ENCODE measurements around the gene COPG1. TPM values are rescaled to one million over a fixed set of nuclear protein-coding genes. Genes with fewer than 3 reads are reported as not detected.

The COPG1 gene
- total and polyA plus RNA-seq, 2 of the 13 experiments (the other 11 are each of a cell fraction or from before 2014, with no cell fraction given), result 98.6 to 166 TPM

GRCh38 chr3:129321887-129322286, 72.5 kb downstream of the COPG1 start (continued):
- no peak for TF ChIP-seq ZBTB1 (CRISPR knock-in tag; IDR thresholded peaks at IDR 0.05; ENCODE audit: borderline replicate concordance)

- Histone ChIP-seq H3K4me3 (replicated peaks in 1 of 3; ENCODE audit: insufficient read depth in 1 of 3, low read depth in 2 of 3, low read length in 3 of 3) (no peak overlapping the region; a peak in 1 of 6 replicates), H3K9ac (ENCODE audit: insufficient read depth, low read depth, low read length) (no peak overlapping the region), H3K79me2 (ENCODE audit: insufficient read depth, low read length) (no peaks in the 10 kb centered on the region), H3K9me3 (ENCODE audit: low read length) (no peaks in the 10 kb centered on the region), H3K27ac (ENCODE audit: extremely low read length, insufficient read depth, low read length) (no peak overlapping the region), H3K4me2 (ENCODE audit: low read depth, low read length) (peak overlapping the region; percentile 50), H2AFZ (ENCODE audit: low read length) (no peak overlapping the region), H3K27me3 (ENCODE audit: control insufficient read depth in 1 of 2, insufficient read depth in 2 of 2, low read length in 2 of 2) (no peaks in the 10 kb centered on the region), H4K20me1 (ENCODE audit: insufficient read depth, low read length) (no peaks in the 10 kb centered on the region), H3K36me3 (replicated peaks in 1 of 2; ENCODE audit: control insufficient read depth in 1 of 2, insufficient read depth in 2 of 2, low read length in 2 of 2) (no peaks in the 10 kb centered on the region), H3K4me1 (ENCODE audit: insufficient read depth, low read length) (peaks cover 42% of the 10 kb centered on the region)
- in situ Hi-C loops (cut with HindIII; ENCODE audit: extremely low pct_ligation_motif_present, low pct_unique_long_range_greater_than_20kb), result no loop called here
- ChIA-PET POLR2A (interaction anchor here (1.4 to 1.7 kb wide), 2 partner anchors 10 to 75 kb away, joined by 5 to 6 read pairs; partner anchors contain the start of gene COPG1), CTCF (ENCODE audit: low intra/inter-chr PET ratio, low total read pairs) (no interaction called here)
- ATAC-seq (peak; percentile 83), FAIRE-seq (peak; percentile 26), DNase-seq (ENCODE audit: low spot score) (no peak)
- 24% methylated on average over 8 of the region's 12 CpGs for WGBS (ENCODE audit: low lambda C conversion rate)
- no TSS peak for BruUV-seq (replicated peaks)
- intact Hi-C loops (cut with micrococcal nuclease; ENCODE audit: unreplicated experiment), result no loop called here
- no peak for TF ChIP-seq PCBP2 (optimal IDR thresholded peaks at IDR 0.05; ENCODE audit: low read depth, low read length, poor library complexity, severe bottlenecking)
- TF ChIP-seq ZFP36L1 (CRISPR knock-in tag; IDR thresholded peaks at IDR 0.05), result no peak
- no peak for TF ChIP-seq FOSL2 (CRISPR knock-in tag; IDR thresholded peaks at IDR 0.05)
- no peak for TF ChIP-seq CHD4 (IDR thresholded peaks at IDR 0.05; ENCODE audit: borderline replicate concordance, low read length)
- TF ChIP-seq NFRKB (IDR thresholded peaks at IDR 0.05), result no peak
- peak; percentile 24; the same call in 1 of the 2 replicates for TF ChIP-seq SPEN (CRISPR knock-in tag; IDR thresholded peaks at IDR 0.05; ENCODE audit: low read depth)
- TF ChIP-seq ZNF792 (CRISPR knock-in tag; IDR thresholded peaks at IDR 0.05), result peak; percentile 30; the same call in 1 of the 2 replicates
- TF ChIP-seq NFYB (CRISPR knock-in tag; IDR thresholded peaks at IDR 0.05), result no peak
- TF ChIP-seq ZNF264 (CRISPR knock-in tag; IDR thresholded peaks at IDR 0.05), result peak; percentile 66; the same call in 1 of the 2 replicates
- TF ChIP-seq GPBP1L1 (CRISPR knock-in tag; IDR thresholded peaks at IDR 0.05), result no peak
- no peak for TF ChIP-seq LRRFIP1 (CRISPR knock-in tag; conservative IDR thresholded peaks at IDR 0.05)
- no peak for TF ChIP-seq KLF9 (CRISPR knock-in tag; IDR thresholded peaks at IDR 0.05; ENCODE audit: low read depth)
- 0 out of 2 replicates have a peak, but pooled peaks have one; percentile 23 for TF ChIP-seq HDAC2 (CRISPR knock-in tag; IDR thresholded peaks at IDR 0.05)
- peak; percentile 58 for TF ChIP-seq ZFX (CRISPR knock-in tag; IDR thresholded peaks at IDR 0.05; ENCODE audit: low read depth)
- 0 out of 2 replicates have a peak, but pooled peaks have one; percentile 19 for TF ChIP-seq SAP130 (CRISPR knock-in tag; IDR thresholded peaks at IDR 0.05; ENCODE audit: low read depth)
- TF ChIP-seq FUBP1 (CRISPR knock-in tag; IDR thresholded peaks at IDR 0.05; ENCODE audit: borderline replicate concordance), result no peak
- no peak for TF ChIP-seq HDAC6 (IDR thresholded peaks at IDR 0.05; ENCODE audit: low read depth, low read length)
- TF ChIP-seq TBX2 (CRISPR knock-in tag; IDR thresholded peaks at IDR 0.05; ENCODE audit: borderline replicate concordance), result peak; percentile 27; the same call in 1 of the 2 replicates
Observed at GRCh38 chr3:129323651-129324294, 74.4 kb downstream of the COPG1 start.
